AG04450 (cell line): ENCODE measurements around the gene UNC13A. TPM values are rescaled to one million over a fixed set of nuclear protein-coding genes. Genes with fewer than 3 reads are reported as not detected.
"Not testable (repeated sequence)": the region's sequence is repeated elsewhere in the genome, so short reads cannot be mapped to it uniquely, and the experiment has no call there.

Experiments used
- CTCF ChIA-PET: fragments of 300-600, 350-600 bp; formaldehyde crosslinking; extraction: SDS; loops from one replicate; lab custom pipeline; 2022; ENCODE audit warnings: antibody characterized with exemption, inconsistent platforms; lab: Charles Lee
- POLR2A ChIA-PET: fragments of 350-600 bp; formaldehyde crosslinking; extraction: SDS; loops from one replicate; lab custom pipeline; 2021; ENCODE audit warnings: antibody characterized with exemption, inconsistent platforms; lab: Yijun Ruan, JAX
- DNase-seq: peaks from one replicate; pipeline ENCODE4 v3.0.0-alpha.2; 2011; ENCODE audit warnings: low read depth, low spot score
- H3K27ac ChIP-seq: one replicate; pipeline ENCODE4 v1.5.1; 2012; ENCODE audit warnings: low read depth, low read length, control low read depth
- H3K27me3 ChIP-seq: one replicate; pipeline ENCODE4 v1.6.0; 2012; ENCODE audit warnings: low read length; ENCODE audit not compliant: control insufficient read depth, insufficient read depth
- H3K4me3 ChIP-seq: 2 replicates; pipeline ENCODE4 v1.5.1; 2011; ENCODE audit warnings: mild to moderate bottlenecking, low read depth, low read length, control low read depth
- H3K9me3 ChIP-seq: 2 replicates; pipeline ENCODE4 v1.5.1; 2012; ENCODE audit warnings: low read length; ENCODE audit not compliant: control insufficient read depth, insufficient read depth
- CTCF ChIP-seq: IDR thresholded peaks from 2 replicates; pipeline ENCODE4 v1.5.1; 2011; ENCODE audit warnings: low read depth, low read length, control low read depth, inconsistent platforms
- polyA plus RNA-seq: library from polyadenylated mRNA; depleted of rRNA; stranded (reverse); fragments of >200 nt; gene quantifications from 2 replicates; pipeline ENCODE4 v1.2.3, GENCODE V29; 2011

Gene UNC13A
- polyA plus RNA-seq, 1 experiment, result 0.04 TPM

GRCh38 chr19:17570791-17571190 is 117.4 kb downstream of the UNC13A start:
- no peak overlapping the region for H3K27ac ChIP-seq
- TF ChIP-seq CTCF, result no peak
- ChIA-PET POLR2A (no interaction called here), CTCF (no interaction called here)
- no peak overlapping the region for H3K4me3 ChIP-seq
- H3K9me3 ChIP-seq, result no peaks in the 10 kb centered on the region
- DNase-seq, result no peak
- no peaks in the 10 kb centered on the region for H3K27me3 ChIP-seq

- DNase-seq, H3K27ac ChIP-seq, H3K9me3 ChIP-seq, POLR2A ChIA-PET, CTCF ChIA-PET, H3K4me3 ChIP-seq, H3K27me3 ChIP-seq: not testable (repeated sequence)
Observed at GRCh38 chr19:17570291-17570690, 117.9 kb downstream of the UNC13A start.

- no peak for TF ChIP-seq CTCF
- Histone ChIP-seq H3K27ac (no peak overlapping the region), H3K4me3 (no peak overlapping the region), H3K9me3 (no peaks in the 10 kb centered on the region), H3K27me3 (no peaks in the 10 kb centered on the region)
- POLR2A ChIA-PET, result no interaction called here
- DNase-seq, result no peak
- CTCF ChIA-PET, result interaction anchor here (0.6 kb wide), 1 partner anchor 13 kb away, joined by 3 read pairs; no protein-coding TSS in a partner anchor
Observed at GRCh38 chr19:17567940-17568339, 120.2 kb downstream of the UNC13A start.

- no peak for DNase-seq
- ChIA-PET POLR2A (interaction anchor here (0.6 kb wide), 1 partner anchor 132 kb away, joined by 7 read pairs; no protein-coding TSS in a partner anchor), CTCF (interaction anchor here (0.9 kb wide), 1 partner anchor 8 kb away, joined by 4 read pairs; no protein-coding TSS in a partner anchor)
- H3K27me3 ChIP-seq, result no peaks in the 10 kb centered on the region
- no peak overlapping the region for H3K4me3 ChIP-seq
- H3K27ac ChIP-seq, result no peak overlapping the region
- no peaks in the 10 kb centered on the region for H3K9me3 ChIP-seq
- no peak for TF ChIP-seq CTCF
Observed at GRCh38 chr19:17565611-17566010, 122.5 kb downstream of the UNC13A start.

- H3K27ac ChIP-seq, result no peak overlapping the region
- ChIA-PET POLR2A (no interaction called here), CTCF (no interaction called here)
- no peaks in the 10 kb centered on the region for H3K27me3 ChIP-seq
- H3K9me3 ChIP-seq, result no peaks in the 10 kb centered on the region
- no peak overlapping the region for H3K4me3 ChIP-seq
- TF ChIP-seq CTCF, result no peak
- no peak for DNase-seq
Observed at GRCh38 chr19:17564781-17565180, 123.4 kb downstream of the UNC13A start.
